Mesodermal cell (in vitro differentiated cells): ENCODE results near the gene C10orf90.

Source experiments
- H3K27ac ChIP-seq: 2 replicates; pipeline ENCODE4 v1.7.0; 2013; ENCODE audit warnings: mild to moderate bottlenecking, low read depth, low read length, moderate library complexity; ENCODE audit not compliant: severe bottlenecking
- H3K36me3 ChIP-seq: 2 replicates; pipeline ENCODE4 v1.7.1; 2013; ENCODE audit warnings: mild to moderate bottlenecking, low read length, moderate library complexity; ENCODE audit not compliant: control insufficient read depth, insufficient read depth
- H3K4me1 ChIP-seq: one replicate; pipeline ENCODE4 v1.7.1; 2013; ENCODE audit warnings: mild to moderate bottlenecking, low read length; ENCODE audit not compliant: insufficient read depth, control insufficient read depth, poor library complexity, severe bottlenecking
- H3K4me3 ChIP-seq: 2 replicates; pipeline ENCODE4 v1.7.0; 2013; ENCODE audit warnings: low read length, control low read depth, mild to moderate bottlenecking; ENCODE audit not compliant: insufficient read depth, poor library complexity, severe bottlenecking; ENCODE audit errors: extremely low read depth
- H3K9me3 ChIP-seq: 2 replicates; pipeline ENCODE4 v1.7.1; 2013; ENCODE audit warnings: mild to moderate bottlenecking, low read length, moderate library complexity; ENCODE audit not compliant: control insufficient read depth
- WGBS, 2 experiments: methylation state at CpG; one replicate each; pipeline ENCODE4 v1.1.5; 2013; ENCODE audit warnings: missing lambda C conversion rate in 2 of 2; ENCODE audit not compliant: insufficient coverage in 2 of 2; 5-methylcytosine and 5-hydroxymethylcytosine counted together

The C10orf90 gene

GRCh38 chr10:126691456-126691855 lies 21.0 kb upstream of the C10orf90 start:
- Histone ChIP-seq H3K4me3 (no peak overlapping the region), H3K27ac (no peak overlapping the region), H3K4me1 (no peaks in the 10 kb centered on the region), H3K9me3 (no peaks in the 10 kb centered on the region), H3K36me3 (no peaks in the 10 kb centered on the region)
- WGBS, 2 experiments = 50% methylated on average over 1 of the region's 1 CpG; no CpG with 5 or more reads in 1 of the 2 experiments

- WGBS, 2 experiments = 46 to 64% methylated on average over 1 to 2 of the region's 2 CpGs
- Histone ChIP-seq H3K4me3 (no peak overlapping the region), H3K9me3 (no peaks in the 10 kb centered on the region), H3K27ac (no peak overlapping the region), H3K4me1 (no peaks in the 10 kb centered on the region), H3K36me3 (no peaks in the 10 kb centered on the region)
Observed at GRCh38 chr10:126690534-126690933, 20.0 kb upstream of the C10orf90 start.

GRCh38 chr10:126689461-126689994 lies 19.0 kb upstream of the C10orf90 start:
- 83 to 90% methylated on average over 2 to 3 of the region's 4 CpGs for whole genome bisulfite sequencing, 2 experiments
- Histone ChIP-seq H3K4me3 (no peak overlapping the region), H3K36me3 (no peaks in the 10 kb centered on the region), H3K4me1 (no peaks in the 10 kb centered on the region), H3K27ac (no peak overlapping the region), H3K9me3 (no peaks in the 10 kb centered on the region)

- WGBS, 2 experiments = 64% methylated on average over 9 to 10 of the region's 10 CpGs
- no peaks in the 10 kb centered on the region for H3K4me1 ChIP-seq
- no peaks in the 10 kb centered on the region for H3K36me3 ChIP-seq
- H3K4me3 ChIP-seq = no peak overlapping the region
- peak overlapping the region; percentile 37 for H3K27ac ChIP-seq
- no peaks in the 10 kb centered on the region for H3K9me3 ChIP-seq
Observed at GRCh38 chr10:126687121-126687606, 16.7 kb upstream of the C10orf90 start.

GRCh38 chr10:126686719-126687118 lies 16.2 kb upstream of the C10orf90 start:
- no peak overlapping the region for H3K4me3 ChIP-seq
- 85 to 88% methylated on average over 7 of the region's 7 CpGs for WGBS, 2 experiments
- H3K9me3 ChIP-seq = no peaks in the 10 kb centered on the region
- H3K4me1 ChIP-seq = no peaks in the 10 kb centered on the region
- H3K27ac ChIP-seq = peak overlapping the region; percentile 37
- no peaks in the 10 kb centered on the region for H3K36me3 ChIP-seq

GRCh38 chr10:126686268-126686667 lies 15.8 kb upstream of the C10orf90 start:
- 29 to 37% methylated on average over 1 to 2 of the region's 3 CpGs for WGBS, 2 experiments

GRCh38 chr10:126685756-126686155 lies 15.3 kb upstream of the C10orf90 start:
- 95 to 96% methylated on average over 3 of the region's 4 CpGs for WGBS, 2 experiments
- Histone ChIP-seq H3K9me3 (no peaks in the 10 kb centered on the region), H3K27ac (no peak overlapping the region), H3K4me3 (no peak overlapping the region), H3K4me1 (no peaks in the 10 kb centered on the region), H3K36me3 (no peaks in the 10 kb centered on the region)

More at GRCh38 chr10:126686268-126686667, 15.8 kb upstream of the C10orf90 start:
- Histone ChIP-seq H3K27ac (peak overlapping the region; percentile 37), H3K9me3 (no peaks in the 10 kb centered on the region), H3K4me3 (no peak overlapping the region), H3K4me1 (no peaks in the 10 kb centered on the region), H3K36me3 (no peaks in the 10 kb centered on the region)

GRCh38 chr10:126684171-126684745 lies 13.8 kb upstream of the C10orf90 start:
- 100% methylated on average over 2 of the region's 3 CpGs for WGBS, 2 experiments
- H3K4me3 ChIP-seq = no peak overlapping the region
- no peaks in the 10 kb centered on the region for H3K9me3 ChIP-seq
- no peak overlapping the region for H3K27ac ChIP-seq
- H3K4me1 ChIP-seq = no peaks in the 10 kb centered on the region
- H3K36me3 ChIP-seq = no peaks in the 10 kb centered on the region

- Histone ChIP-seq H3K4me3 (no peak overlapping the region), H3K27ac (no peak overlapping the region), H3K9me3 (no peaks in the 10 kb centered on the region), H3K36me3 (no peaks in the 10 kb centered on the region), H3K4me1 (no peaks in the 10 kb centered on the region)
- no CpG with 5 or more reads among the region's 1 CpG for WGBS, 2 experiments
Observed at GRCh38 chr10:126683466-126683865, 13.0 kb upstream of the C10orf90 start.

GRCh38 chr10:126675656-126676438 lies 5.4 kb upstream of the C10orf90 start:
- Histone ChIP-seq H3K4me3 (no peak overlapping the region), H3K36me3 (no peaks in the 10 kb centered on the region), H3K4me1 (no peaks in the 10 kb centered on the region), H3K9me3 (no peaks in the 10 kb centered on the region), H3K27ac (no peak overlapping the region)
- 94% methylated on average over 6 of the region's 7 CpGs; no CpG with 5 or more reads in 1 of the 2 experiments for WGBS, 2 experiments
